HK-2 (cell line): Measurements from ENCODE around the gene NANOS1.
A peak's percentile ranks its signal among the peaks of the same experiment; 100 is the strongest.

Experiments used
- DNase-seq: peaks from one replicate; pipeline ENCODE4 v3.0.0-alpha.2; 2018; ENCODE audit not compliant: unreplicated experiment

NANOS1 gene

GRCh38 chr10:119060107-119060506 is 30.6 kb downstream of the NANOS1 start:
- no peak for DNase-seq

DNA sequence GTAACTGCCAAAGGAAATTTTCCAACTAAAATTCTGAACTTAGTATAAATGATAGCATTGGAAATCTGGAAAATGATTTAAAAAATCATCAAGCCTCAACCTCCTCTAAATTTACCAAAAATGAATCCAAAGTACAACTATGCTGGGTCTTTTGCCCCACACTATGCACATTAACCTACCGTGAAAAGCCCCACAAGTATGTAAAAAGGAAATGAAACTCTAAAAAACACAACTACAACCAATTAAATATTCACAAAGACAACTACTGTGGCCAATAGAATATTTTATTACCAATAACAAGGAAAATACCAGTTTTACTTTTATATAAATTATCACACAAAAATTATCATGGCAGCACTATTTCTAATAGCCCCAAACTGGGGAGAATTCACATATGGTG is 31.8 kb downstream of the NANOS1 start:
- no peak for DNase-seq

DNA sequence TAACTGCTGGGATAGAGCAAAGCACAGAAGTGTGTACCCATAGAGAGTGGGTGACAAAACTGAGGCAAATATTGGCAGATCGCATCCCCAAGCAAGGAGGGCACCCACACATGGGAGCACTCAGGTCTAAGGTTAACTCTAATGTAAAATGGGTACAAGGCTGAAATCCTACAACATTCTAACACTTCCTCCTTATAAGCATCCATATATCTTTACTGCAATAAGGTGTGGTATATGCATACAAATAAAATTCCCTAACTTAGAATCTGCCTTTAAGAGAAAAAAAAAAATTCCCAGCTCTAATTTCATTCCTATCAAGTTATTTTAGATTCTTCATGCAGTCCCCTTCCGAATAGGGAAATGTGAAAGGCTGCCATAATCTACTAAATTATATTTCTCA is 32.4 kb downstream of the NANOS1 start:
- DNase-seq = no peak

DNA sequence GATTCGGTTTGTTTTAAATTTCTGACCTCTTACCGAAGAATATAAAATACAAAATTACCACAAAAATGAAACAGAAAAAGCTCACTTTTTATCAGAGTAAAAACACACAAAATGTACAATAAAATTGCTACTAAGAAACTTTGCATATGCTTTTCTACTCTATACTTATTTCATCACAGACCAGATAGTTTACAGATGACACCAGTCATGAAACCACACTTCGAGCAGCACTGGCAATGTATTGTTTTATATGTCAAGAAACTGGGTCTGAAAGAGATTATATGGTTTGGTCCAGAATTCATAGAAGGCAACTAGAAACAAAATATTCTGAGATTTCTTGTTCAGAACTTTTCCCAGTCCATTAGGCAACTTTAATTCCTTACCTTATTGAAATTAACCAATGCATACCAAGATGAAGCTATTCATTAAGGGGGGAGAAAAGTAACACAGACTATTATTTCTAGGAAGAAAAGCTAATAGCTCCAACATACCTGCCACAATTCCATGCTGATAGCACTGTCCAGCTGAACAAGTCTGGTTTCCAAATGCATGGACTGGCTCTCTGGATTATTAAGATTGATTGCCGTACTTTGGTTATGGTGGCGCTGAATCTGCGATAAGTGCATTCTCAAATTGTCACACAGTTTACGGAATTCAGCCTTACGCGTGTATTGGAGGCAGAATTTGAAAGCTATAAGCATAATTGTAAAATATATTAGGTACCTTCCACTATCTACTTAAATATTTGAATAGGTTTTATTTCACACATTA is 41.1 kb downstream of the NANOS1 start:
- DNase-seq = no peak

GRCh38 chr10:119073584-119073983 is 44.1 kb downstream of the NANOS1 start:
- DNase-seq = no peak

DNA sequence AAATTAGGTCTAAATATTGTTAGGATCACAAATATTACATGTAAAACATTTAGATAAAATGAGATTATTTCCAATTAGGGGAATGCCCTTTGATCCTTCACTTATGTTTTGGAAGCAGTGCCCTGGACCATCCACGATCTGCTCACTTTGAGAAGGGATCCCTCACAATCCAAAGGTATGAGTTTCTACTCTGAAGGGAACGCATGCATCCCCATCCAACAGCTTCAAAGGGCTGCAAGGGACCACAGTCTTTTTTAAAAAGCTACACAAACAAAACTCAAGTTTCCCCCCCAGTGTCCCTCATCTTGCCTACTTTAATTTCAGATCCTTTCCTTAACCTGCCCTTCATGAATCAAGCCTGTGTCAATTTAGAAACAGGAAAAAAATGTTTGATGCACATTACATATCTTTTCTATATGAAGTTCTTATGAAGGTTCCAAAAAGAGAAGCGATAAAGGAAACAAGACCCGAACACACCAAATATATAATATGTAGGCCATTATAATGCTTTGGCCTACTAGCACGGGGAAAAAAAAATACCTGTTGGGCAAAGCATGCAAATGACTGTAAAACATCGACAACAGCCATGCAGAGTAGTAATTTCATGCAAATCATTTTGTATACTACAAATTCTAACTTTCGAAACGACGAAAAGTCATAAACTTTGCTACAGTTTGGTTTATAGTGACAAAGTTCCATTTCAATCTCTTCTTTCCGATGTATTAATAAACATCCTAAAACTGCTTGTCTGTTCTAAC is 49.1 kb downstream of the NANOS1 start:
- no peak for DNase-seq

- peak; percentile 81 for DNase-seq
These were observed 50.3 kb downstream of the NANOS1 start for GRCh38 chr10:119079599-119080520.

GRCh38 chr10:119080521-119081259 is 51.2 kb downstream of the NANOS1 start, which contains the start of gene EIF3A:
Gene EIF3A, minus strand, starts transcription at chr10:119080817. Its CDS starts 141 bp downstream, at chr10:119080676.
- peak; percentile 95 for DNase-seq
